ENCODE results near the gene NBPF11. TPM values are rescaled to one million over a fixed set of nuclear protein-coding genes. Genes with fewer than 3 reads are reported as not detected.
A peak's percentile ranks its signal among the peaks of the same experiment; 100 is the strongest.
"Not testable (repeated sequence)": the region's sequence is repeated elsewhere in the genome, so short reads cannot be mapped to it uniquely, and the experiment has no call there.

NBPF11 gene
- total RNA-seq, 2 experiments from 2014 or later, result 7.7 to 9.1 TPM

- DNase-seq; H3K36me3 Mint-ChIP-seq (ENCODE audit: low read depth); H3K27me3 Mint-ChIP-seq (ENCODE audit: low read depth); H3K9me3 Mint-ChIP-seq (ENCODE audit: insufficient read depth); H3K27ac Mint-ChIP-seq; H3K4me1 Mint-ChIP-seq (ENCODE audit: low read depth); CTCF ChIA-PET; H3K4me3 Mint-ChIP-seq; ATAC-seq; POLR2A ChIA-PET: not testable (repeated sequence)
Observed at GRCh38 chr1:148146191-148146997, 5.7 kb downstream of the NBPF11 start.

DNA sequence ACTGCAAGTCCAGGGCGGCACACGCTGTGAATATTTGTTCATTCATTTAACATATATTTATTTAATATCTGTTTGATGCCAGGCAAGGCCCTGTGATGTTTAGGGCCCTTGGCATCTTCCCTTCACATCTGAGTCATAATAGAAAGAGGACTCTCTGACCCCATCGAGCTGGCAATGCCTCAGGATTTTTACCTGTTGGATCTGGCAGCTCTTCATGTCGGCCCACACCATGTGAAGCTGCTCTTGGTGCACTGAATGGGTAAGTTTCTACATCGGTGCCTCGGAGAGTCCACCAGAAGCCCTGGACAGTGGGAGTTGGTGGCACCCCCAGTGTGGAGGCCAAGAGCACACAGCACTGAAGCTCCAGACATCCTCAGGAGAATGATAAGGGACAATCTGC, 8.9 kb downstream of the NBPF11 start:
- H3K27ac Mint-ChIP-seq; CTCF ChIA-PET; H3K4me3 Mint-ChIP-seq; H3K9me3 Mint-ChIP-seq (ENCODE audit: insufficient read depth); H3K36me3 Mint-ChIP-seq (ENCODE audit: low read depth); H3K4me1 Mint-ChIP-seq (ENCODE audit: low read depth); ATAC-seq; H3K27me3 Mint-ChIP-seq (ENCODE audit: low read depth); DNase-seq; POLR2A ChIA-PET: not testable (repeated sequence)

DNA sequence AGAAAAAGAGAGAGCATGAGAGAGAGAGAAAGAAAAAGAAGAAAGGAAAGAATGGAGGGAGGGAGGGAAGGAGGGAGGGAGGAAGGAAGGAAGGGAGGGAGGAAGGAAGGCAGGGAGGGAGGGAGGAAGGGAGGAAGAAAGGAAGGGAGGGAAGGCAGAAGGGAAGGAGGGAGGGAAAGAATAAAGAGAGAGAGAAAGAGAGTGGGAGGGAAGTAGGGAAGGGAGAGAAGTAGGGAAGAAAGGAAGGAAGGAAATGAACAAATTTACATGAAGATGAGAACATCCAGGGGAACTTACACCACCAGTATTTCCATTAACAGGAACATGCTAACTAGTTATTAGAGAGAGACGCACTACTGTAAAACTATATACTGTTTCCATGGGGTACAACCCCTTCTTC, 10.1 kb downstream of the NBPF11 start:
- H3K27ac Mint-ChIP-seq; DNase-seq; H3K4me3 Mint-ChIP-seq; POLR2A ChIA-PET; H3K9me3 Mint-ChIP-seq (ENCODE audit: insufficient read depth); H3K36me3 Mint-ChIP-seq (ENCODE audit: low read depth); H3K4me1 Mint-ChIP-seq (ENCODE audit: low read depth); H3K27me3 Mint-ChIP-seq (ENCODE audit: low read depth); CTCF ChIA-PET; ATAC-seq: not testable (repeated sequence)

DNA sequence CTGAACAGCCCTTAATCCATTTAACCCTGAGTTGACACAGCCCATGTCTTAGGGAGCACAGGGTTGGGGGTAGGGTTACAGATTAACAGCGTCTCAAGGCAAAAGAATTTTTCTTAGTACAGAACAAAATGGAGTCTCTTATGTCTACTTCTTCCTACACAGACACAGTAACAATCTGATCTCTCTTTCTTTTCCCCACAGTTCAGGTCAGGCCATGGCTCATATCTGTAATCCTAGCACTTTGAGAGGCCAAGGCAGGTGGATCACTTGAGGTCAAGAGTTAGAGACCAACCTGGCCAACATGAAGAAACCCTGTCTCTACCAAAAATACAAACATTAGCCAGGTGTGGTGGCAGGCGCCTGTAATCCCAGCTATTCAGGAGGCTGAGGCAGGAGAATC, 13.5 kb downstream of the NBPF11 start:
- H3K36me3 Mint-ChIP-seq (ENCODE audit: low read depth), result not testable (repeated sequence)

DNA sequence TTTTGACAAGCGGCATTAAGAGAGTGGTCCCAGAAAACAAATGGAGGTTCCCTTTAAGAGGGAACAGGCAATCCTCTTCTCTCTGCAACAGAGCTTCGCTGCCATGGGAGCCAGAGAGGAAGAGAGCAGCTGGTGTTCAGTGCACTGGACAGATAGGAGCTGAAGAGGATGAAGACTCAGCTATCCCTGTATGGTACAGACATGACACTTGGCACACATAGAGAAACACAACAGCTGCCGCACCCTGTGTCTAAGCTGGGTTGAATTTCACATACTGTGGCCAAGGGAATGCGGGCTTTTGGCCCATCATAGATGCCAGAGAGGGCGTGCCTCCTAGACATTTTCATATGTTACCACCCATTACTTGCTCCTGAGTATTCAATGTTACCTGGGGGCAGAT, 29.7 kb downstream of the NBPF11 start:
- H3K36me3 Mint-ChIP-seq (ENCODE audit: low read depth); CTCF ChIA-PET; POLR2A ChIA-PET; H3K4me3 Mint-ChIP-seq; DNase-seq; H3K4me1 Mint-ChIP-seq (ENCODE audit: low read depth); H3K27me3 Mint-ChIP-seq (ENCODE audit: low read depth); H3K9me3 Mint-ChIP-seq (ENCODE audit: insufficient read depth); H3K27ac Mint-ChIP-seq; ATAC-seq: not testable (repeated sequence)

More for the DNA sequence above, 13.5 kb downstream of the NBPF11 start:
- CTCF ChIA-PET; H3K4me1 Mint-ChIP-seq (ENCODE audit: low read depth); POLR2A ChIA-PET; H3K4me3 Mint-ChIP-seq; H3K9me3 Mint-ChIP-seq (ENCODE audit: insufficient read depth); H3K27me3 Mint-ChIP-seq (ENCODE audit: low read depth); DNase-seq; ATAC-seq; H3K27ac Mint-ChIP-seq: not testable (repeated sequence)

DNA sequence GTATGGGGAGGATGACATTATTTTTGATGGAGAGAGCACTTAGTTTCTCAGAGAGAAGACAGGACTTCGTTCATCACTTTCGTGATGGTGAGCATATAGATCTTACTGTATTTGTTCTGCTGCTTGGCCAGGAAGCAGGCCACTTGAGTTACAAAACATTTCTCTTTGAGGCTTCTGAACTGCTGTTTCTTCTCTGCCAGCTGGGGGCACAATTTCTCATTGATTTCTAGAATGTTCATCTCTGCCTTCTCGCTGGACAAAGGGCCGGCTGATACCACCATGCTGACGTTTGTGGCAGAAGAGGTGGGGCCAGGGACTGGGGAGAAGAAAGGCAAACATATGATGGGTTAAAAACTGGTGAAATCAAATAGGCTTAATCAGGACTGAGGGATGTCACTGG, 31.7 kb downstream of the NBPF11 start:
- H3K27me3 Mint-ChIP-seq (ENCODE audit: low read depth); H3K36me3 Mint-ChIP-seq (ENCODE audit: low read depth); ATAC-seq; POLR2A ChIA-PET; CTCF ChIA-PET; H3K4me1 Mint-ChIP-seq (ENCODE audit: low read depth); DNase-seq; H3K27ac Mint-ChIP-seq; H3K4me3 Mint-ChIP-seq; H3K9me3 Mint-ChIP-seq (ENCODE audit: insufficient read depth): not testable (repeated sequence)

GRCh38 chr1:148095732-148096131, 56.3 kb downstream of the NBPF11 start:
- H3K36me3 Mint-ChIP-seq (ENCODE audit: low read depth); DNase-seq; CTCF ChIA-PET; POLR2A ChIA-PET; ATAC-seq; H3K9me3 Mint-ChIP-seq (ENCODE audit: insufficient read depth); H3K27ac Mint-ChIP-seq; H3K4me3 Mint-ChIP-seq; H3K4me1 Mint-ChIP-seq (ENCODE audit: low read depth): not testable (repeated sequence)
- H3K27me3 Mint-ChIP-seq (ENCODE audit: low read depth), result peaks cover 15% of the 10 kb centered on the region

GRCh38 chr1:148086196-148086595, 65.9 kb downstream of the NBPF11 start:
- H3K36me3 Mint-ChIP-seq (ENCODE audit: low read depth); CTCF ChIA-PET; ATAC-seq; H3K27ac Mint-ChIP-seq; H3K9me3 Mint-ChIP-seq (ENCODE audit: insufficient read depth); H3K4me3 Mint-ChIP-seq; POLR2A ChIA-PET; H3K27me3 Mint-ChIP-seq (ENCODE audit: low read depth); H3K4me1 Mint-ChIP-seq (ENCODE audit: low read depth): not testable (repeated sequence)
- peak; percentile 23 for DNase-seq

DNA sequence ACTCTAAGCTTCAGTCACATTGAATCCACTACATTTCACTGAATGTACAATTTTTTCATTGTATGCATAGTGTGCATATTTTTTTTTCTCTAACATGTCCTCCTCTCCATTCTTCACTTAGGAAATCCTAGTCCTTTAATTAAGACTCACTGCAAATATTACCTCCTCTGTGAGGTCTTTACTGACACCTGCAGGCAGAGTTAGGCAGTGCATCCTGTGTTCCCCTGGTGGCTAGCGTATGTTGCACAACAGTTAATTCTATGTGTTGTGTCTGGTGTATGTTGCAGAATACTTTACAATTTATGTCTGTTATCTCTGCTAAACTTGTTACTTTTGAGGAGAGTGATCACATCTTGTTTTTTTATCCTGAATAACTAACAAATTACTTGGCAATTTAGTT, 70.9 kb downstream of the NBPF11 start:
- POLR2A ChIA-PET; DNase-seq; H3K9me3 Mint-ChIP-seq (ENCODE audit: insufficient read depth); H3K36me3 Mint-ChIP-seq (ENCODE audit: low read depth); H3K4me3 Mint-ChIP-seq; CTCF ChIA-PET; H3K27ac Mint-ChIP-seq; H3K4me1 Mint-ChIP-seq (ENCODE audit: low read depth); H3K27me3 Mint-ChIP-seq (ENCODE audit: low read depth): not testable (repeated sequence)
- peak; percentile 68 for ATAC-seq

DNA sequence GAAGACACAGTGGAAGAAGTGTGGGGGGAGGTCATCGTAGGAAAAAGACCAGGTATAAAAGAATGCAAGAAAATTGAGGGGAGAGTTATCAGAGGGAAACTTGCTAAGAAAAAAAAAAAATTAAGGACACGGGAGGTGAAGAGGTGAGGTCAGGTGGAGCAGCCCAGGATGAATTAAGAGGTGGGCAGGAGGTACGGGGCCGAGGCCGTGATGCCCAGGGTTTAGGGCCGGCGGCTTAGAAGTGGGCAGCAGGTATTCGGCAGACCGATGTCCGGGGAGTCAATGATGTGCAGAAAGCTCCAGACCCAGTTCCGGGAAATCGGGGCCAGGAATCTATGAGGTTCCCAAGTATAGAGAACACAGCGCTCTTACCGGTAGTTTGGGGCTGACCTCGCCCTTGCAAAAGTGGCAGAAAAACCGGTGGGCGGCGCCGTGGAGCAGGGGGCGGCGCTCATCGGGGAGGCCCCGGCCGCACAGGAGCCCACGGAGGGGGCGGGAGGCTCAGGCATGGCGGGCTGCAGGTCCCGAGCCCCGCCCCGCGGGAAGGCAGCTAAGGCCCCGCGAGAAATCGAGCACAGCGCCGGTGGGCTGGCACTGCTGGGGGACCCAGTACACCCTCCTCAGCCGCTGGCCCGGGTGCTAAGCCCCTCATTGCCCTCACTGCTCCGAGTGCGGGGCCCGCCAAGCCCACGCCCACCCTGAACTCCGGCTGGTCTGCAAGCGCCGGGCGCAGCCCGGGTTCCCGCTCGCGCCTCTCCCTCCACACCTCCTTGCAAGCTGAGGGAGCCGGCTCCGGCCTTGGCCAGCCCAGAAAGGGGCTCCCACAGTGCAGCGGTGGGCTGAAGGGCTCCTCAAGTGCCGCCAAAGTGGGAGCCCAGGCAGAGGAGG, 73.2 kb downstream of the NBPF11 start:
- H3K9me3 Mint-ChIP-seq (ENCODE audit: insufficient read depth); H3K36me3 Mint-ChIP-seq (ENCODE audit: low read depth); DNase-seq; CTCF ChIA-PET; H3K4me1 Mint-ChIP-seq (ENCODE audit: low read depth); H3K27me3 Mint-ChIP-seq (ENCODE audit: low read depth); POLR2A ChIA-PET; H3K27ac Mint-ChIP-seq; H3K4me3 Mint-ChIP-seq: not testable (repeated sequence)
- ATAC-seq, result peak; percentile 63

DNA sequence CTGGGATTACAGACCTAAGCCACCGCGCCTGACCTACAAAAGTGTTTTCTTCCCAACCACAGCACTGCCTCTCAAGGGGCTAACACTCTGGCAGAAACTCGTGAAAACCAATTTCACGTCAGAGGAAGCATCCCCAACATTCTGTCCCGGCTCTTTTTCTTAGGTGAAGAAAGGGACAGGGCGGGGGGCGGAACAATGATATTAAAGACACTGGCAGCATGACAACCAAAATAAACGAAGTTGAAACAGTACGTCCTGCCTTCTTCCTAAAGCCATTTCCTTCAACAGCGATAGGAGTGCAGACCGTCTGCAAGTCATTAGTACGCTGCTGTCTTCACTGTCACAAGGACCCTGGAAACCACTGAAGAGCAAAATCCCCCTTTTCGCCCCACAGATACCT, 74.0 kb downstream of the NBPF11 start:
- DNase-seq; CTCF ChIA-PET; H3K4me3 Mint-ChIP-seq; H3K36me3 Mint-ChIP-seq (ENCODE audit: low read depth); H3K9me3 Mint-ChIP-seq (ENCODE audit: insufficient read depth); H3K27ac Mint-ChIP-seq; H3K4me1 Mint-ChIP-seq (ENCODE audit: low read depth); H3K27me3 Mint-ChIP-seq (ENCODE audit: low read depth); POLR2A ChIA-PET: not testable (repeated sequence)
- peak; percentile 29 for ATAC-seq

GRCh38 chr1:148077458-148077857, 74.6 kb downstream of the NBPF11 start:
- H3K27me3 Mint-ChIP-seq (ENCODE audit: low read depth); POLR2A ChIA-PET; CTCF ChIA-PET; H3K36me3 Mint-ChIP-seq (ENCODE audit: low read depth); H3K4me3 Mint-ChIP-seq; H3K27ac Mint-ChIP-seq; DNase-seq; H3K4me1 Mint-ChIP-seq (ENCODE audit: low read depth); ATAC-seq; H3K9me3 Mint-ChIP-seq (ENCODE audit: insufficient read depth): not testable (repeated sequence)
